HG03354 (cell line): ENCODE results near the gene PAPOLA.
A peak's percentile ranks its signal among the peaks of the same experiment; 100 is the strongest.

Experiments
- ATAC-seq: cut with Tn5 transposase; IDR thresholded peaks from one replicate; pipeline ENCODE4 v1.9.1; 2021; ENCODE audit warnings: mild to moderate bottlenecking; ENCODE audit not compliant: unreplicated experiment, poor library complexity, severe bottlenecking

PAPOLA gene

DNA sequence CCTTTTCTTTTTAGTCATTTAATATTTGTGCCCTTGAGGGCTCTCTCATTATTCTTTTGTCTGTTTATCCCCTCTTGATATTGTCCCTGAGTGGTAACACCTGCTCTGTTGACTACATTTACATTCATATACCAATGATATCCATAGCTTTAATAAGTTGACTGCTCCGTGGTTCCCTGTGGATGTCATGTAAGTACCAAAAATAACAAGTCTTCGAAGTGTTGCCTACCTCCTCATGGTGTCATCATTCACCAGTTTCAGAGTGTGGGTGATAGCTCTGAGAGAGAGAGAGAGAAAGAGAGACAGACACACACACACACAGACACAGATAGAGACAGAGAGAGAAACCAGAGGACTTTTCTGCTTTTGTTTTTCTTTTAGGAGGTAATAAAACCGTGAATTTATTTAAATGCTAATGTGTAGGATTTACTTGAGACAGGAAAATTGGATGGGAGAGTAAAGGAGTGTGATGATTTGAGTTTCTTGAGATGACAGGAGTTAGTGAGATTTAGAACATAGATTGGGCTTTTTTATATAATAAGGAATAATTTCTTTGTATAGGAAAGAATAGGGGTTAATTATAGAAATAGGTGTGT lies 52.2 kb downstream of the PAPOLA start:
- no peak for ATAC-seq

DNA sequence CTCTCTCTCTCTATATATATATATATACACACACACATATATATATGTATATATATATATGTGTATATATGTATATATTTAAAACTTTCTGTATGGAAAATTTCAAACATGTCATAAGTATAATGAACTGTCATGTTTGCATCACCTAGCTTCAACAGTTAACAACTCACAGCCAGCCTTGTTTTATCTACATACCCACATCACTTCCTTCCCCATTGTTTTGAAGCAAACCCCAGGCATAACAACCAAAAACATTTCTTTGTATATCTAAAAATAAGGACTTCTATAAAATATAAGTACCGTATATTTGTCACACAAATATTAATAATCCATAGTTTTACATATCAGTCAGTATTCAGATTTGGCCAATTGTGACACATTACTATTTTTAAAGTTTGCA lies 57.4 kb downstream of the PAPOLA start:
- no peak for ATAC-seq

DNA sequence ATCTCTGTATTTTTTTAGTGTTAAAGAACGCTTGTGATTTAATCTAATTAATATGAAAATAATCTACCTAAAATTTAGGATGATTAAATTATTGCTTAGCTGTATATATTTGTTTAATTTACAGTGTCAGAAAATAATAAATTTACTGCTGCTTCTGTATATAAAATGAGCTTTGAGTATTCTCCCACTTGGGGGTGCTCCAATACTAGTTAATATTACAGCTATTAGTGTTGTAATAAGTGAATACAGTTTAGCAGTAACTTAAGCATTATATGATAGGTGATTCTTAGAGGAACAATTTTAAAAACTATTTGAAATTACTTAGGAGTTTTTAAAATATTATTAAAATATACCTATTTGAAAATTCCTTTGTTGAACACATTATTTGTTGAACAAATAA lies 62.2 kb downstream of the PAPOLA start:
- ATAC-seq = no peak

DNA sequence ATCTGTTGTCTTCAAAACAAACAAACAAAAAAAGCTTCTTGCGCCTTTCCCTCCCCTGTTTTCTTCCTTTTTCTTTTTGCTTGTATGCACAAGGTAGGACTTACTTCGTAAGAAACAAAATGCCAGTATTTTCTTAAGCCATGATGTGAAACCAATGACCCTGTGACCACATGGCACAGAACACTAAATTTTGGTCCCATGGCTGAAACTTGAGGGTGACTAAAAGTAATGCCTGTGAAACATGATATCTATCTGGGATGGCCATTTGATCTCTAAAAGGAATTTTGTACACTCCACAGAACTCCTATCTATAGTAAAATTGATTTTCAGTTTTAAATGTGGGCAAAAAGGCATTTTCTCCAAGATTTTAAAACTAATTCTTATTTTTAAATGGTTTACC lies 63.6 kb downstream of the PAPOLA start:
- no peak for ATAC-seq

DNA sequence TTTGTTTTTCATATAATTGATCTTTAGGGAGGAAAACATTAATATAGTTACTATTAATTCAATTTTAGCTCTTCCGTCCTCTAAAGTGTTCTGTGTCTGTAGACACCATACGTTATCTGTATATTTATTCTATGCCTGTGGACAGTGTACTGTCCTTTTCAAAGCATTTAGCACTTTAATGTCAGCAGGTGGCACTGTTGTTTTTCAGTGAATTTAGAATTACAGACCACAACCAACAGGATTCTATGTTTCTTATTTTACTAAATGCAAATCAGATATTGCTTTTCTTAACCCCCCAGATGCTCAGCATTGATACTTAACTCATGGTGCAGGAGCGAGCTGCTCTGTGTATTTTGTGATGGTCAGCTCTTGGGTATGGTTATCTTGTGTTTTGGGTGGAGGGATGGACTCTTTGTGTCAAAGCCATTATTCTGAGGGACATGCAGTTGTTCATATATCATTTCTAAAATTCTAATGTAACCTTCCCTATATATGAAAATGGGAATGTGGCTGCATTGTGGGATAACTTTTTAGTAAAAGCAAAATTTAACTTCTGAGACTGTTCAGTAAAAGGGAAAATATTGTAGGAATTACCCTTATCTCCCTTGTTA lies 65.2 kb downstream of the PAPOLA start:
- ATAC-seq = peak; percentile 85

DNA sequence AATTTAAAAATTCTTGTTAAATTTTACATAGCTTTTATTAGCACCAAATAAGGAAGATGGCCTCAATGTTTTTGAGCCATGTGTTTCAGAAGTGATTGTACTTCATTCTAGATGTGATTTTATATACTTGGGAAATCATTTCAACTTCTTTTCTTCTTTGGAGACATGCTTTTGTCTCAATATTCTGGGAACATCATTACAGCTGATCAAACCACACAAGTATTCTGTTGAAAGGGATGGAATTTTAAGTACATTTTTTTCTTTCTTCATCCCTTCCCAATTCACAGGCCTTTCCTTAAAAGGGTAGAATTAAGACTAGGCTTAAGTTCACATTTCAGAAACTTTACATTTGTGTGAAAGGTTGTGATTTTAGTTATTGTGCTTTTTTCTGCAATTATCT lies 66.4 kb downstream of the PAPOLA start:
- no peak for ATAC-seq

DNA sequence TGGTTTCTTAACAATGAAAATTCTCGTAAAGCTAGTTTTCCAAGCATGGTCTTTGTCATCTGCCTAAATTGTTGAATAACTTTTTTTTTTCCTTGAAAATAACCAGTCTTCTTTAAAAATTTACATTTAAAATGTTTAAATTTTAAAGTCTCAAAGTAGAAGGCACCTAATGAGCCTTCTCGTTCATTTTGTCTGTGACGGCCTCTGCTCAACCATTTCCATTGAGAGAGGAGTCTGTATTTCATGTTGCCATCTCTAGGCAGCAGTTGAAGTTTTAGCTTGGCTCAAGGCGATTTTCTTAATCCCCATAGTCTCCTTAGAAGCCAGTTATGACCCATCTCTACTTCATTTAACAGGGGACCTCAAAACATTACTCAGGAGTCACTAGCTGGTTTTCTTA lies 69.1 kb downstream of the PAPOLA start:
- ATAC-seq = no peak

DNA sequence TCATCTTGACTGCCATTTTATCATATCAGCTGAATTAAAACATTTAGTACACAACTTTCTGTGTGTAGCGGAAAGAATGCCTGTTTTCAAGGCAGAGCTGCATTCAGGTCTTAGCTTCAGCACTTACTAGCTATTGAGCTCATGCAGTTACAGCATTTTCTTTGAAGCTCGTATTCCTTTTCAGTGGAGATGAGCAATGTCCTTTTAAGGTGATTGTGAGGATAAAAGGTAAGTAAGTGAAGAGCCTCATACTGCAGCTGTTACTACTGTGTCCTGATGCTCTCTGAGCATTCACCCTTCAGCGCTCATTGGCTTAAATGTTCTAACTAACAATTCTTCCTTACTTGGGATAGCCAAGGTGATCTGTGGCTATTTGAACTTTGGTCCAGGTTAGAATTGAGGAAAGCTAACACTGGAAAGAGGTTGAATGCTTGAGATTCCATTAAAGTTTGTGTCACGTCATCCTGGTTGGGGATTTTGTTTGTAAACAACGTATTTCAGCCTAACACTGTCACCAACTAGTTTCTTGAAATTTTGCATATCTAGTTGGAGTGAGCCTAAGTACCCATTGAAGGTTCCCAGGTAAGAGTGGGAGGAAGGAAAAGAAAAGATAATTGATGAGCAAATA lies 71.4 kb downstream of the PAPOLA start:
- ATAC-seq = no peak

DNA sequence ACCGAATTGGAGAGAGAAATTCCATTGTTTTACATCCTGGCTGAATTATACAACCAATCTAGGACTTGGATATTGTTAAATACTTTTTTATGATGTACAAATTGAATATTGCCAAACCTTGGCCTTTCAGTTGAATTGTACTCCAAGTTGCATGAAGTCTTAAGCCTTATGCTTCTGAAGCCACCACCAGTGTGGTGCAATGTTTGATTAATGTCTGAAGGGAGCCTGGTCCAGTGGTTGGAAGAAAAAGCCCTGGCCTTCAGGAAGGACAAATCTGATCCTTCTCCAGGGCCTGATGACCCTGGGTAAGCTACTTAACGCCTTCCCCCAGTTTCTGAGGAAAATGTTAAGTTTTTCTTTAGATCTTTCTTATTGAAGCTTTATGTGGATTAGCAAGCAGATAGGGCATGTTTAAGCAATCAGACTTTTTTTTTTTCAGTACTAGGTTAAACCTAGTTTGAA lies 72.0 kb downstream of the PAPOLA start:
- no peak for ATAC-seq

DNA sequence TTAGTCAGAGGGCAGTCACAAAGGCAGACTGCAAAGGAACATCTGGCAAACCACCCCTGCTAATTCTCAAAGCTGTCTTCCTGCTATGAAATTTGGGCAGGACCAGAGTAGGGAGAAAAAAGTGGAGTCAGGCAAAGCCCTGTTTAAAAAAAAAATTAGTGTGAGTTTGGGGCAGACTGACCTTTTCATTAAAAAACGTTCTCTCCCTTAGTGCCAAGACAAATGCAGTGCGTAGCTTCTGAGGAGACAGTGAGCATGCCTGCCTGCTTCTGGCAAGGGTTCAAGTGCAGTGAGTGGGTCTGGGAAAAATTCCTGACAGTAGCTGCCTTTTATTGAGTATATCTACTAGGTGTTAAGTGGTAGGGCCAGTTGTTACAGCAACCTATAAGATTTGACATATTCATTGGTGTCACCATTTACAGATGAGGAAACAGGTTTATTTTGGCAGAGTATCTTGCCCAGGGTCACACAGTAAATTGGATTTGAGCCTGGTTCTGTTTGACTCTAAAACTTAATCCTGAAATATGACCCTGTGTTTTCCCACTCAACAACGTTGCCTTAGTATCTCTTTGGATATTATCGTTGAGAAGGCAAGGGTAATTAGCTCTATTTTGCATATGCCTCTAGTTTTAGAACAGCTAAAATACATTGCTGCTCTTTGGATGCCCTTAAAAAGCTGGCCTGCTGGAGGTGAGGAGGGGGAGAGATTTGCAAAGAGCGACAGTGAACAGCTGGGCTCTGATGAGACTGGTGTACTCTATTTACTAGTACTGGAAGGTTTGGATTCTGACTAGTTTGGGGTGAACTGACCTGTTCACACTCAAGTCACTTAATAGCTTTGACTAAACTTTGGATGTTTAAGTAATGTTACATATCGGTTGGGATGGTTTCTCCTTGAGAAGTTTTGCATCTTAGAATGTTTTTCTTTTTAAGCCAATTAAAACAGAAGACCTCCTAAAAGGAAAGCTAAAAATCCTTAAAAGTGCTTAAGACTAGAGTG lies 72.8 kb downstream of the PAPOLA start:
- ATAC-seq = no peak

DNA sequence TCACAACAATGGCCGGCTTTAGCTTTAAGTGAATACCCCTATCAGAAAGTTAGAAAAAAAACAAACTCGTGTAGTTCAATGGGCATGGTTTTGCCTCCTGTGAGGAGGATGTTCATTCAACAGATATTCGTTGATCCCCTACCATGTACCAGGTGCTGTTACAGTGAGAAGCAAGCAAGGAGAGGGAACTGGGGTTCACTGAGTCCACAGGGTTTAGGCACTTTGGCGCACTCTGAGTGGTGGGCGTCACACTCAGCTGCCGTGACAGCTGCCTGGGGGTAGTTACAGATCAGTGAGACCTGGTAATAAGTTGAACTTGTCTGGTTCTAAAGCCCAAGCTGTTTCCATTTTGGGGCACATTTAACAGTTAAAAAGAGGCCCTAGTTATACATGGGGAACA lies 74.2 kb downstream of the PAPOLA start:
- no peak for ATAC-seq

DNA sequence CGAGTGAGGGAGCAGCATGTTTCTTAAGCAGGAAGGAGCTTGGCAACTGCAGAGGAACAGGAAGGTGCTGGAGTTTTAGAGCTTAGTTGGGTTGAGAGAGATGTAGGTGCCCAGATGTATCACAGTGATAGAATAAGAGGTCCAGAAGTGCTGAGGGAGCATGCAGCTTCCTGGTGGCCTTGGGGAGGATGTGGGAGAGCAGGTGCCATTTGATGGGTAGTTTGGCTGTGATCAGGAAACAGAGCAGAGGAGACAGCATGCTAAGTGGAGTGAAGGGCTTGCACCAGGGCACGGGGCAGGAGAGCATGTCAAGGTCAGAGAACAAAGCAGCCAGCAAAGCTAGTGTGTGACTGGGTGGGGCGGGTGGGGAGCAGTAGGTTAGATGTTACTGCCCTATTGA lies 74.8 kb downstream of the PAPOLA start:
- ATAC-seq = no peak

DNA sequence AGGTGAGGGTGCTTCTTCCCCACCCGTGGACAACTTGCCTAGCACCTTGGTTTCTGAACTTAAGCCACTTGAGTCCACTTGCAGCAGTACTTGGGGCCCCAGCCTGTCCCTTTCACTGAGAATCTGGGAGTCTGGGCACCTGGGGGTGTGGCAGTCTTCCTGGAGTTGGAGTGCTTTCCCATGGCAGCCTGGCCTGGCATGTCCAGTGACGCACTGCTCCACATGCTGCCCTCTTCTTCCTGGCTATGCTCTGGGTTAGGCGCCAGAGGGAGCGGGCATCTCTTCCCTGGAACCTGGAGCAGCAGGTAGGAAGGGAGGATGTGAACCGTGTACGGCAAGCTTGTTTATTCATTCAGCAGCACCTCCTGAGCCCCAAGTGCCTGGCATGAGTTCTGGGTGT lies 76.4 kb downstream of the PAPOLA start:
- ATAC-seq = no peak

DNA sequence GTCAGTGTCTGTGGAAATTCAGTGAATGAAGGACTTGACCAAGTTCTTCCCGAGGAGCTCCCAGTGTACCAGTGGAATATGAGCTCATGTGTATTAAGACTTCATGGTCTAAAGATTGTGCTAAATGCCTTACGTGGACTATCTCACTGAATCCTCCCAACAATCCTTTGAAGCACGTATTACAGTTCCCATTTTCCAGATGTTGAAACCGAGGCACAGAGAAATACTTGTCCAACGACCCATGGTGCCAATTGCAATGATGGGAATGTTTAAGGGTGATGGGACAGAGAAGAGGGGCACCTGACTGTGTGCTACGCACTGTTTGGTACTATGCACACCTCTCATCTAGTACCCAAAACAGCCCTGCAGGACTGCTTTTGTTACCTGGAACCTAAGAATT lies 77.2 kb downstream of the PAPOLA start:
- no peak for ATAC-seq

DNA sequence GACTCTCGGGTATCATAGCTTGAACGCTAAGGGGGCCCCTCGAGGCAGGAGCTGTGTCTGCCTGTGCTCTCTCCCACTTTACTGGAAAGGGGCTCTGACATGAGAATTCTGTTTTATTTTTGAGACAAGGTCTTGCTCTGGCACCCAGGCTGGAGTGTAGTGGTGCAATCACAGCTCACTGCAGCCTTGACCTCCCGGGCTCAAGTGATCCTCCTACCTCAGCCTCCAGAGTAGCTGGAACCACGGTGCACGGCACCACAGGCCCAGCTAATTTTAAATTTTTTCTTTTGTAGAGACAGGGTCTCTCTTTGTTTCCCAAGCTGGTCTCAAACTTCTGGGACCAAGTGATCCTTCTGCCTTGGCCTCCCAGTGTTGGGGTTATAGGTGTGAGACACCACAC lies 77.7 kb downstream of the PAPOLA start:
- no peak for ATAC-seq

DNA sequence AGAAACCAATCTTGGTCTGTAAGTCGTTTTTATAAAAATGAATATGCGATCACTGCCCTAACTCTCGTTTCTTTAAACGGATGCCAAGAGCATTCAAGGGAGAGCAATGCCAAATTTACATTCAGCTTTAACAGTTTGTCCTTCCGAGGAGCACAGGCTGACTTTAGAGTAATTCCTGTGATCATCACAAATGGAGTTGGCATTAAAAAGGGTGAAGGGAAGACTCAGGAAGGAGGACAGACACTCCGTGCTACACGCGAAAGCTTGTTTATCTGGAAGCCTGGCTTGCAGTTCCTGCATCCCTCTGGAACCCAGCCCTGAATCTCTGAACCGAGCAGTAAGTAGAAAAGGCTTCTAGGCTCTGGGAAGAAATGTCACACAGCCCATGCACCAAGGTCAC lies 78.4 kb downstream of the PAPOLA start:
- no peak for ATAC-seq

DNA sequence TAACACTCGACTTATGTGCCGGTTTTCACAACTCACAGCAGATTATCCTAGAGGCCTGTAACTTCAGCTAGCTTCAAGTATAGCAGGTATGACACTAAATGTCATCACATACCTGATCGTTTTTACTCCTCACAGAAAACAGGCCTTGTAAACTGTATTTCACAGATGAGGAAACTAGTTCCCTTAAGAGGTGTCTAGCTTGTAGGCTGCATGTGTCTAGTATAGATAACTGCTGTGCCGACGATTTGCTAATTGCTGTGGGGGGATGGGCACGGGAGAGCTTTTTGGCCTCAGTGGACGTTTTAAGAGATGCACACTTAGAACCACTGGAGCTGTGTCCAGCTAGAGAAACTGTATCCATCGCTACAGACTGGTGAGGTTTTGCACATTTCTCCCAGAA lies 78.8 kb downstream of the PAPOLA start:
- ATAC-seq = no peak

DNA sequence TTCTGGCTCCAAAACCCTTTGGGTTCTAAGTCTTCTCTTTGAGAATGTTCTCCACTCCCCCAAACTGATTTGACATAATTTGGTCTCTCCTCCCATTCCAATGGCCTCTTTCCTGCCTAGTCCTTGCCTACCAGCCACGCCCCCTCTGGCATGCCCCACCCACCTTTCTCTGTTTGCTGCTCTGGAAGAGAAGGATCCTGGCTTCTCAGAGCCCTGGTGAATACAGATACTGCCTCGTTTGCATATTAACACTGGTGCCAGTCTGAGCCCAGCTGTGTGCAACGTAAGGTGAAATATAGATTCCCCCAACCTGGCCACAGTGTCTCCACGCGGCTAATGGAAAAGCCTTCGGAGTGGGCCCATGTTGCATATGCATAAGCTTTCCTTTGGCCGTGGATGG lies 79.7 kb downstream of the PAPOLA start:
- ATAC-seq = no peak

DNA sequence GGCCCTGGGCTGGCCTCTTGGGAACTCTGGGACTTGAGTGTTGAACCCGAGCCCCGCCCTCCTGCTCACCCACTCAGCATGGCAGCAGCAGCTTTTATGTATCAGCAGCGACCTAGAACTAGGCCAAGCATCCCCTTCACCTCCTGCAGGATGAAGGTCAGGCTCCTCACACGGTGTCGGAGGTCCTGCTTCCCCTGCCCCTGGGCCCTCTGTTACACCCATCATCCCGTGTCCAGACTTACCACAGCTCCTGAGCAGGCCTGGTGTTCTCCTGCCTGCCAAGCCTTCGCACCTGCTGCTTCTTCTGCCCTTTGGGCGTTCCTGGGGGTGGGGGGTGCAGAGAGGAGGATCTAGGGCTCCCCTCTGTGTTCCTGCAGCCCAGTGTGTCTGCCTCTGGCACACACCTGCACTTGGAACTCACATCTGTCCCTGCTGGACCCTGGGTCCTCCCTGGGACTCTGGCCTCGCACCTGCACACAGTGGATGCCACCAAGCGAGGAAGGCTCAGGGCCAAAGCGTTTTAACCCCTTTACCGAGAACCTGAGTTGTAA lies 80.3 kb downstream of the PAPOLA start:
- ATAC-seq = no peak

DNA sequence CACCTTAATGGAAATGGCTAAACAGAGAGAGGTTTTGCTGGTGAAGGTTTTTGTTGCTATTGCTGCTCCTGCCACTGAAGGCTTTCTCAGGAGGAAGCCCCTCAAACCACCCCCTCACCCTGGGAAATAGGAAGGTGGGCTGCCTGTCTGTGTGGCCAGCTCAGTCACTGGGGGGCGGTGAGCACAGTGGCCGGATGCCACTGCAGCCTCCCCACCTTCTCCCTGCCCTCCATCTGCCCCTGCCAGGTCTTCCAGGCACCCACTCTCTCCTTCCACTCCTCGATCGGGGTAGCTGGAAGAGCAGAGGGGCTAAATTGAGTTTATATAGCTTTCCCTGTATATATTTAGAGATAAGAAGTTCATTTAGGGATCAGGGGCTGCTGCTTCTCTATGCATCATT lies 80.8 kb downstream of the PAPOLA start:
- ATAC-seq = no peak
